GM12891 (cell line): ENCODE data around the gene INPP5B.

ENCODE experiments used
- DNase-seq: peaks from one replicate; pipeline ENCODE4 v3.0.0; 2011; ENCODE audit warnings: low spot score; ENCODE audit not compliant: insufficient read length
- FAIRE-seq: peaks from 2 replicates; lab custom pipeline; 2011; peaks lifted over from hg19 to GRCh38; lab: Jason Lieb, UNC
- PAX5 ChIP-seq: IDR thresholded peaks from 2 replicates; pipeline ENCODE4 v1.6.1; 2011; ENCODE audit warnings: low read length, moderate library complexity, mild to moderate bottlenecking; ENCODE audit not compliant: insufficient read depth, severe bottlenecking
- POLR2A ChIP-seq: IDR thresholded peaks from 2 replicates; pipeline ENCODE4 v1.6.1; 2011; ENCODE audit warnings: low read depth, low read length, control low read depth
- POLR2AphosphoS5 ChIP-seq: IDR thresholded peaks from 2 replicates; pipeline ENCODE4 v1.6.1; 2011; ENCODE audit warnings: low read depth, low read length, control low read depth
- POU2F2 ChIP-seq: IDR thresholded peaks from 2 replicates; pipeline ENCODE4 v1.6.1; 2011; ENCODE audit warnings: low read depth, mild to moderate bottlenecking, control low read depth, low read length, moderate library complexity
- SPI1 ChIP-seq: IDR thresholded peaks from 2 replicates; pipeline ENCODE4 v1.6.1; 2011; ENCODE audit warnings: low read depth, low read length, control low read depth
- TAF1 ChIP-seq: IDR thresholded peaks from 2 replicates; pipeline ENCODE4 v1.6.1; 2011; ENCODE audit warnings: low read depth, low read length, control low read depth

The INPP5B gene

GRCh38 chr1:37828410-37829074 lies 118.3 kb downstream of the INPP5B start:
- no peak for TF ChIP-seq PAX5
- TF ChIP-seq SPI1 = no peak
- no peak for TF ChIP-seq TAF1
- TF ChIP-seq POLR2AphosphoS5 = no peak
- no peak for TF ChIP-seq POU2F2
- no peak for TF ChIP-seq POLR2A
- FAIRE-seq (no peak), DNase-seq (no peak)

- DNase-seq (no peak), FAIRE-seq (no peak)
- TF ChIP-seq POLR2AphosphoS5 = no peak
- no peak for TF ChIP-seq POLR2A
- no peak for TF ChIP-seq SPI1
- TF ChIP-seq TAF1 = no peak
- no peak for TF ChIP-seq PAX5
These were observed 121.3 kb downstream of the INPP5B start for GRCh38 chr1:37825506-37825905.

- FAIRE-seq = no peak
- TF ChIP-seq POU2F2 (no peak), POLR2AphosphoS5 (no peak), SPI1 (no peak), POLR2A (no peak), TAF1 (no peak), PAX5 (no peak)
- DNase-seq = no peak
These were observed 122.9 kb downstream of the INPP5B start for GRCh38 chr1:37824001-37824400.

- DNase-seq (no peak), FAIRE-seq (no peak)
- TF ChIP-seq SPI1 (no peak), POLR2AphosphoS5 (no peak), PAX5 (no peak), POU2F2 (no peak), TAF1 (no peak), POLR2A (no peak)
These were observed 123.7 kb downstream of the INPP5B start for GRCh38 chr1:37822906-37823815.

GRCh38 chr1:37821481-37821880 lies 125.4 kb downstream of the INPP5B start:
- no peak for TF ChIP-seq SPI1
- TF ChIP-seq POU2F2 = no peak
- FAIRE-seq (no peak), DNase-seq (no peak)

- FAIRE-seq (no peak), DNase-seq (no peak)
- TF ChIP-seq POLR2A = no peak
- TF ChIP-seq SPI1 = no peak
- no peak for TF ChIP-seq PAX5
- no peak for TF ChIP-seq POLR2AphosphoS5
- no peak for TF ChIP-seq TAF1
- TF ChIP-seq POU2F2 = no peak
These were observed 129.4 kb downstream of the INPP5B start for GRCh38 chr1:37817481-37817880.

GRCh38 chr1:37814252-37814651 lies 132.6 kb downstream of the INPP5B start:
- no peak for FAIRE-seq
- TF ChIP-seq POLR2AphosphoS5 = no peak
- TF ChIP-seq PAX5 = no peak
- no peak for TF ChIP-seq POU2F2
- no peak for TF ChIP-seq POLR2A
- TF ChIP-seq SPI1 = no peak
- no peak for TF ChIP-seq TAF1
- no peak for DNase-seq

GRCh38 chr1:37813529-37814145 lies 133.2 kb downstream of the INPP5B start:
- DNase-seq (no peak), FAIRE-seq (no peak)
- TF ChIP-seq POU2F2 (no peak), POLR2AphosphoS5 (no peak), POLR2A (no peak), SPI1 (no peak), PAX5 (no peak), TAF1 (no peak)

GRCh38 chr1:37811027-37811655 lies 135.7 kb downstream of the INPP5B start:
- TF ChIP-seq SPI1 (no peak), POU2F2 (peak; percentile 86)
- DNase-seq (peak; percentile 47), FAIRE-seq (peak; percentile 87)
